ENCODE measurements around the gene C4orf54. TPM values are rescaled to one million over a fixed set of nuclear protein-coding genes. Genes with fewer than 3 reads are reported as not detected.

Gene C4orf54
- total and polyA plus RNA-seq, 2 of the 8 experiments (the other 6 are each of a cell fraction or from before 2014, with no cell fraction given): not detected

GRCh38 chr4:99612704-99613103, 44.9 kb downstream of the C4orf54 start:
- Histone ChIP-seq H2BK20ac (ENCODE audit: low read length) (no peak overlapping the region), H3K23me2 (ENCODE audit: low read depth, low read length) (no peaks in the 10 kb centered on the region), H3K79me2 (ENCODE audit: control insufficient read depth in 1 of 2, insufficient read depth in 2 of 2, low read length in 2 of 2) (no peaks in the 10 kb centered on the region), H3K14ac (ENCODE audit: insufficient read length) (no peak overlapping the region), H3K9ac (replicated peaks in 1 of 4; ENCODE audit: extremely low read depth in 1 of 4, low read depth in 3 of 4, low read length in 3 of 4) (no peak overlapping the region), H4K91ac (replicated peaks; ENCODE audit: insufficient read length, low read length) (no peak overlapping the region), H3K27me3 (replicated peaks in 1 of 4; ENCODE audit: control insufficient read depth in 3 of 4, extremely low read depth in 1 of 4, insufficient read depth in 3 of 4, low read length in 3 of 4) (no peaks in the 10 kb centered on the region), H3K79me1 (ENCODE audit: low read depth, low read length) (no peaks in the 10 kb centered on the region), H2BK120ac (replicated peaks; ENCODE audit: low read depth, low read length) (no peak overlapping the region), H3K4me1 (replicated peaks in 1 of 4; ENCODE audit: control insufficient read depth in 3 of 4, insufficient read depth in 4 of 4, low read length in 3 of 4) (no peaks in the 10 kb centered on the region), H3K4me2 (ENCODE audit: insufficient read depth in 1 of 2, low read depth in 2 of 2, low read length in 2 of 2) (no peak overlapping the region), H4K8ac (ENCODE audit: extremely low read depth, insufficient read depth, low read length) (no peak overlapping the region), H3K9me3 (ENCODE audit: insufficient read depth in 2 of 2, low read depth in 1 of 2, low read length in 1 of 2) (no peaks in the 10 kb centered on the region), H3K4me3 (ENCODE audit: extremely low read depth in 1 of 4, insufficient read depth in 2 of 4, low read depth in 3 of 4, low read length in 4 of 4) (no peak overlapping the region), H3K27ac (ENCODE audit: low read depth, low read length) (no peak overlapping the region), H2BK5ac (ENCODE audit: low read depth, low read length) (no peak overlapping the region), H2AK5ac (ENCODE audit: low read depth, low read length) (no peak overlapping the region), H4K20me1 (replicated peaks in 1 of 2; ENCODE audit: control insufficient read depth in 1 of 2, insufficient read depth in 2 of 2, low read length in 2 of 2) (no peaks in the 10 kb centered on the region), H3K36me3 (ENCODE audit: control insufficient read depth in 2 of 4, insufficient read depth in 4 of 4, low read length in 3 of 4) (no peaks in the 10 kb centered on the region), H3K18ac (ENCODE audit: extremely low read depth, low read length) (no peak overlapping the region), H3K23ac (ENCODE audit: insufficient read length) (no peak overlapping the region), H4K5ac (ENCODE audit: insufficient read length, low read depth, low read length) (no peak overlapping the region), H2AFZ (ENCODE audit: low read length) (no peak overlapping the region), H3K4ac (replicated peaks; ENCODE audit: insufficient read length, low read depth, low read length) (no peak overlapping the region), H2BK15ac (ENCODE audit: low read length) (no peak overlapping the region), H3K56ac (replicated peaks; ENCODE audit: insufficient read length, low read depth, low read length) (no peak overlapping the region), H2BK12ac (ENCODE audit: low read depth, low read length) (no peak overlapping the region)
- 86% methylated on average over 5 of the region's 5 CpGs; no CpG with 5 or more reads in 1 of the 2 experiments for WGBS, 2 experiments (ENCODE audit: extremely low coverage in 1 of 2, insufficient coverage in 1 of 2, insufficient read length in 1 of 2, insufficient replicate concordance in 2 of 2, low coverage in 1 of 2, low lambda C conversion rate in 2 of 2, missing lambda C conversion rate in 1 of 2)
- ChIA-PET CTCF (ENCODE audit: partially characterized antibody) (interaction anchor here (0.7 to 1.1 kb wide), 2 partner anchors 21 to 196 kb away, joined by 3 read pairs; no protein-coding TSS in a partner anchor), POLR2A (ENCODE audit: partially characterized antibody) (no interaction called here)
- no peak for FAIRE-seq
- TF ChIP-seq HDAC6 (IDR thresholded peaks at IDR 0.05; ENCODE audit: low read depth, low read length): no peak
- no peak for TF ChIP-seq GTF2F1 (IDR thresholded peaks at IDR 0.05; ENCODE audit: borderline replicate concordance, low read depth, low read length)
- no peak for TF ChIP-seq EZH2 (IDR thresholded peaks at IDR 0.05; ENCODE audit: low read depth, low read length, severe bottlenecking)
- TF ChIP-seq TBP (IDR thresholded peaks at IDR 0.05; ENCODE audit: low read depth, low read length): no peak
- no peak for TF ChIP-seq RAD21 (IDR thresholded peaks at IDR 0.05 in 1 of 2, conservative IDR thresholded peaks at IDR 0.05 in 1 of 2; ENCODE audit: low read depth in 2 of 2, low read length in 2 of 2)
- no peak for DNase-seq (ENCODE audit: low read depth in 1 of 2, low spot score in 2 of 2)
